Left cardiac atrium (tissue), 4 donors: ENCODE measurements around the gene CPEB4. TPM values are rescaled to one million over a fixed set of nuclear protein-coding genes. Genes with fewer than 3 reads are reported as not detected.

Source experiments
- ATAC-seq, 2 donors: fragments of 200-7000 bp; cut with Tn5 transposase; one replicate each; pipeline ENCODE4 v1.9.1; 2020; ENCODE audit warnings: mild to moderate bottlenecking in 2 of 2, moderate library complexity in 2 of 2
- DNase-seq: peaks from one replicate; pipeline ENCODE4 v3.0.0-alpha.2; 2020
- intact Hi-C, 2 donors: fragments of 100-400 bp; cut with DNase I; formaldehyde crosslinking; loops; one replicate each; pipeline versions ENCODE4 v1.14.1 to v1.15.1; 2022 to 2023
- total RNA-seq, 2 donors: library from RNA; stranded (reverse); fragmentation: NEBNext Ultra II Directional; extraction: Animal tissue kit (Norgen Biotek cat#: 25700); gene quantifications; one replicate each; pipeline ENCODE4 v1.2.1, GENCODE V29; 2021
- donor health status: DM: no; HTN: yes; CAD: no.
- donor health status: DM: no; HTN: yes; CAD: no; lungs with severe emphysema.
- donor health status: DM: yes; HTN: yes; CAD: no.
- donor health status: Dilated cardiomyopathy.

Gene CPEB4
- total RNA-seq, 2 donors from 2014 or later = 73.8 to 178 TPM

DNA sequence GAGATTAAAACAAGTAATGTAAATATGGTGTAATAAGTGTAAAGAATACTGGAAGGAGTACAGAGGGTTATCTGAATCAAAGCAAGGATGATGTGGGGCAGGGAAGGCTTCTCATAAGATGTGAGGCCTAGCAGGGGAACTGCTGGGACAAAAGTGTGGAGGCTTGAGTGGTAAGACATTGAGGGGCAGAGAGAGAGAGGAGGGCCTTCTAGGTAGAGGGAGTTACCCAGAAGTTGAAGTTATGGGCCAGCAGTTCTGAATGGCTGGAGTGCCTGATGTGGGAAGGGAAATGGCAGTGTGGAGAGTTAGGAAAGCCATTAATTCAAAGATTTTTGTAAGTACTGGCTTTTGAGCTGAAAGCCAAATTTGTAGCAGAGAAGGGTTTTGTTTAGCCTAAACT lies 36.8 kb downstream of the CPEB4 start:
- ATAC-seq (no peak), DNase-seq (no peak)
- intact Hi-C loops = no loop called here

DNA sequence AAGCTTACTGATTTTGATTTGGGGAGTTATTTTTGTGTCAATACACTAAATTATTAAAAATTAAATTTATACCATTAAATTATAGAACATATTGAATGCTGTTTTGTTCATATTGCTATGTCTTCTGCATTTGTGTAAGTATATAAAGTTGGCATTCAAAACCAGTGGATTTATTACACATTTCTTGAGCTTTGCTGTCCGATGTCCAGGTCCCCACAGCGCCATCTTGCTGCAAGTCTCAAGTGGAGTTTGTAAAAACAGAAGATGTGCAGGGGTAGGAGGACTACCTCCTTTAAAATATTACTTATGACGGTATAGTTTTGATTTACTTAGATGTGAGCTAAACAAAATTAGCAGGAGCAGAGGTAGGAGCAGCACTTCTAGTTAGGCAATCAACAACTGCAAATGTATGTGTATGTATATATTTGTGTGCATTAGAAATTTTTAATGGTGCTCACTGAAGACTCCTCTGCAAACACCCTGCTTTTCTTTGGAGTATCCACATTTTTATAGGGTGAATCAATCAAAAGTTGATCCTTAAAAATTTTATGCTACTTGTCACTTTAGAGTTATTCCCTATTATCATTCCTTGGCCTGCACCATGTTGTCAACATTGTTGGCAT lies 37.4 kb downstream of the CPEB4 start:
- peak; percentile 31 for DNase-seq
- no peak for ATAC-seq
- intact Hi-C loops = no loop called here

DNA sequence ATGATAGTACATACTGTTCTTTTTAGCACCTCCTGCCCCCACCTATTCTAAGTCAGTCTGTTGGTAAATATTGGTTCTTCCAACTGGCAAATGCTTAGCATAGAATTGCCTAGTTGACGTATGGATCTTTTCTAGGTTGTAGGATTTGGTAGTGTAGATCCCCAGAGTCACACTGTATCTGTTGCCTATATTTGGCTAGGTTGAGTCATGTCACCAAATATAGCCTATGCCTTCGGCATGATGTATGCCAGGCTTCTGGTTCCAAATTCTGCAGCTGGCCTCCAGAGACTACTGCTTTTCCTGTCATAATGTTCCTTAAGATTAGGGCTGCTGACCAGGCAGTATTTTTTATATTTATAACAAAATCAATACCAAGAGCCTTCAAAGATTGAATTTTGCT lies 38.2 kb downstream of the CPEB4 start:
- intact Hi-C loops = no loop called here
- no peak for DNase-seq
- ATAC-seq = peak; percentile 80 to 87

DNA sequence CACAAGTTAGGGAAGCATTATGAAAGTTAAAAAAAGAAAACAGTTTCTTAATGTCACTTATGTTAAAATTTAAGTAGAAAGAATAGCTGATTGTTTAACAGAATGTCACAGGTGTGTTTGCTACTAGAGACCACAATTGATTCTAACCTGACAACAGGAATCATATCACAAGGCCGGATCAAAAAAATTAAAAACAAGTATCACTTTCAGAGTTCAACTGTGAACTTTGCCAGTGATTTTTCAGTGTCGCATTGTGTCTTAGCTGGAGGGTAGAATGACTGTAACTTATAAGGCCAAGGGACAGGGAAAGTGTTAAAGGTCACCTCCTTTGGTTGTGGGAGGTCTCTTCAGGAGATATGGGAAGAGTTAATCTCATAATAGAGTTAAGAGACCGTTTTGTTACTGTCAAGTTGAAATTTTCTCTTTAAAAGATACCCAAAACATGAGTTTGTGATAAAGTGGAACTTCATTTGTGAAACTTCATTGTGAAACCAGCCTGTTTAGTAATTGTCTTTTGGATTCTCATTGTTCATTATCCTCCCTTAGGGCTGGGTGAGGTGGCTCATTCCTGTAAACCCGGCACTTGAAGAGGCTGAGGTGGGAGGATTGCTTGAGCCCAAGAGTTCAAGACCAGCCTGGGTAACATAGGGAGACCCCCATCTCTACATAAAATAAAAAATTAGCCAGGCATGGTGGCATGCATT lies 40.9 kb downstream of the CPEB4 start:
- DNase-seq (no peak), ATAC-seq (no peak)
- intact Hi-C loops = no loop called here

DNA sequence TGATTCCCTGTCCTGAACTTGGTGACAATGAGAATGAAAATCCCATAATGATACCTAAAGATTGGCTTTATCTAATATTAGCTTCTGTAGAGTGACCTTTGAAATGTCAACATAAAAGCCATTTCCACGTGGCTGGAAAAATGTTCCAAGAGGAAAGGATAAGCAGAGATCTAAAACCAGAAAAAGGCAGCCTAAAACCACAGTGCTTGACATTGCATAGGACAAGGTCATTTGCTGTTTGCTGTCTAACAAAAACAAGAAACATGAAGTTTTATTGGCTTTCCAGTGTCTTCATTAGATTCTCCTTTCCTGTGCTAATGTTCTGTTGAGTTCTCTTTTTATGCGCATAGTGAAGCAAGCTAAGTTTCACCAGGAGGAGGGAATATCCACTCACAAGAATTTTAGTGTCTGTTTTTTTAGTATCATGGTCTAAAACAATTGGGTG lies 44.6 kb downstream of the CPEB4 start:
- intact Hi-C loops = no loop called here
- DNase-seq (no peak), ATAC-seq (no peak)

DNA sequence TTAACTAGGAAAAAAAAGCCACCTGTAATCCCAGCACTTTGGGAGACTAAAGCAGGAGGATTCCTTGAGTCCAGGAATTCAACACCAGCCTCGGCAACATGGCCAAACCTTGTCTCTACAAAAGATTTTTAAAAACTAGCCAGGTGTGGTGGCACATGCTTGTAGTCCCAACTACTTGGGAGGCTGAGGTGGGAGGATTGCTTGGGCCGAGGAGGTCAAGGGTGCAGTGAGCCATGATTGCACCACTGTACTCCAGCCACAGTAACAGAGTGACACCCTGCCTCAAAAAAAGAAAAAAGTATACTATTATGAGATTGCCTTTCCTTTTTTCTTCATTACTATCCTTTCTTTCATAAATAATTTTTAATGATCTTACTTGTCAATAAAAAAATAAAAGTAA lies 45.8 kb downstream of the CPEB4 start:
- intact Hi-C loops = no loop called here
- ATAC-seq = no peak
- no peak for DNase-seq

DNA sequence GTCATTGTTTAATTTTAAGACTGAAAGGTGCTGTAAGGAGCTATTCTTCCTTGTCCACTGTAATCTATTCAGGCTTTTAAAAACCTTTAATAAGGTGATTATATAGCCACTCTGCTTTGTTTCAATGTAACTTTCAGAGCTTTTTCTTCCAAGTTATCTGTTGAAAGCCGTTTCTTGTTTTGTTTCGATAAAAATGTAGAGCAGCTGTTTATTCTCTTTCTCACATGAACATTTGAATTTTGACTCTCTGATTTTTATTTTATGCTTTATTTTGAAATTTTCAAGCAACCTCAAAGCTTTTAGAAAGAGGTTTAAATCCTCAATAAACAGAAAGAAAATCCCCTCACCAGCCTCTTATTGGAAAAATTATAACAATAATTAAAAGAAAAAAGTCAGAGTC lies 47.2 kb downstream of the CPEB4 start:
- intact Hi-C loops = no loop called here

DNA sequence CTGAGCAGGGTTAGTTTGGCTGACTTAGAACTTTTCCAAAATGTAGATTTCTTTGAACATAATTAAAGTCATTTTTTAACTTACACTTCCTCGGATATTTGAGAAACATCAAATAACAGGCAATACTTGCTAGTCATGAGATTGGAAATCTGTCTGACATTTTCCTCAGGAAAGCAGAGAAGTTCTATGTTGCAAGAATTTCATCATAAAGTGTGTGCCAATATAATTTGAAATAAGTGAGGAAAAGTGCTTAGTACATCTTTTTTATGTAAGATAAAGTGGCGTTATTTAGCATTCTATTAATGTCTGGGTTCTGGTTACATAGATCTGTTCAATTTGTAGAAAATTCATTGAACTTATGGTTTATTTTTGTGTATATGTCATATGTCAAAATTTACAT lies 52.1 kb downstream of the CPEB4 start:
- DNase-seq (no peak), ATAC-seq (no peak)
- intact Hi-C loops = no loop called here

More for the DNA sequence above, 47.2 kb downstream of the CPEB4 start:
- DNase-seq (no peak), ATAC-seq (no peak)

DNA sequence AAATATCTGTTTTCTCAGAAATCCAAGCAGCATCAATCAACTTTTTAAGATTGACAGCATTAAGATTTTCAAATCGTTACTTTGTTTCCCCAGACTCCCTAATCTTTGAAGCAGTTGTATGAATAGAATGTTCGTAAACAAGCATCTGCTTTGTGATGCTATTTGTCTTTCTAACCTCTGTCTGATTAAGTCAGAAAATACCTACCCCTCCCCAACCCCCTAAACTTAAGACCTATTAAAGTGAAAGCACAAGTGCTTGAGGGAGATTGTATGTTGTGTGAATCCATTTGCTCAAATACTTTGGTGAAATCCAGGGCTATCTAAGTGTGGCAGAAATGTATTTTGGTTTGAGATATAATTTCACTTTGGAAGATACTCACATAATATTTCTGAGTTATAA lies 53.0 kb downstream of the CPEB4 start:
- ATAC-seq (no peak), DNase-seq (no peak)
- intact Hi-C loops = no loop called here

DNA sequence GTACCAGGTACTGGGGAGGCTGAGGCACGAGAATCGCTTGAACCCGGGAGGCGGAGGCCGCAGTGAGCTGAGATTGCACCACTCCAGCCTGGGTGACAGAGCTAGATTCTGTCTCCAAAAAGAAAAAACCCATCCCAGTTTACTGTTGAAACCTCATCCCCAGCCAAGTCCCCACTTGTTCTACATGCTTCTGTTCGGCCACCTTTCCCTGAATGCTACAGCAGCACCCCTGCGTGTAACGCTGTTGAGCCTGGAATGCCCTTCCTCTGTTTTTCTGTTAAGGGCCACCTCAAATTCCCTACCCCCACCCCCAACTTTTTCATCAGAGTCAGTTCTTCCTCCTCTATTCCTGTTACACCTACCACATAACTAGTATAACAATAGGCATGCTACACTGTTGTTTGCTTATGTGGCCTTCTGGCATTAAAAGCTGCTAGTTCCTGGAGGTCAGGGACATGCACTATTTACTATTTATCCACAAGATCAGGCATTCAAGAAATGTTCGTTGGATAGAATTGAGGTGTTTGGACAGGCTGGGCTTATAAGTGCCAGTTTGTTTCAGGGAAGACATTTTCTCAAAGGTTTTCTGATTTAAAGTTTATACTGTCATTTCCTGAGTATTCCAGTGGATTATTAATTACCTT lies 53.7 kb downstream of the CPEB4 start:
- no peak for DNase-seq
- ATAC-seq = no peak
- intact Hi-C loops = no loop called here

DNA sequence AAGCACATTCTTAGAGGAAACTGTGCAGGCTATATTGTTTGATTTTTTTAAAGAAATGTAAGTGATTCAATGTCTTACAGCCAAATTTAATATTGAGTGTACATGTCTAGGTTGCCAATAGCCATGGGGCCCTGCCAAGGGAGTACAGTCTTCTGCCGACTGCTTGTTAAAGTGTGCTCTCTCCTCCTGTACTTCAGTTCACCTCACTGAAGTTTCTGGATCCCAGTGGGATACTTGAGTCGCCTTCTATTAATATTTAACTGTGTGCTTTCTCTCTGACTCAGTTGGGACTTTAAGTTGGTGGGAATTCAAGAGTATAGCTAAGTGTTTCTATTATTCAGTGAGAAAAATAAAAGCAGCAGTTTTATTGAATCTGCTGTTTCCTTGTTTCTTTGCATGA lies 56.4 kb downstream of the CPEB4 start:
- ATAC-seq = peak in 1 of 2 donors; percentile 17
- no peak for DNase-seq
- intact Hi-C loops = no loop called here

DNA sequence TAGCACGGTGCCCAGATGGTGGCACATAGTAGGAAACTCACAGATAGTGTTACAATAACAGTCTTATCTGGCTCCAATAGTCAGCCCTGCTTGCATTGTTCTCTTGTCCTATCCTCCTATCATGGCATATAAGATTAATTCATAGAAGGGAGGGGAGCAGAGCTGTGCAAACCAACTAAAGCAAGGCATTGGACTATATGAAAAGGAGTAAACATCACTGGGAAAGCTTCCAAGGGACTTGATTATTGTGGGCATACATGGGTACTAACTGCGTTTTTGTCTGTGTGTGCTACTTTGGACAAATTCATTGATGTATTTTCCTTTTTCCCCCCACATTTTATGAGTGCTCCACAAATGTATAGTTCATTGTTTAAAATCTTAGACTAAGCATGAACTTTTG lies 57.0 kb downstream of the CPEB4 start:
- ATAC-seq (no peak), DNase-seq (no peak)
- intact Hi-C loops = no loop called here

DNA sequence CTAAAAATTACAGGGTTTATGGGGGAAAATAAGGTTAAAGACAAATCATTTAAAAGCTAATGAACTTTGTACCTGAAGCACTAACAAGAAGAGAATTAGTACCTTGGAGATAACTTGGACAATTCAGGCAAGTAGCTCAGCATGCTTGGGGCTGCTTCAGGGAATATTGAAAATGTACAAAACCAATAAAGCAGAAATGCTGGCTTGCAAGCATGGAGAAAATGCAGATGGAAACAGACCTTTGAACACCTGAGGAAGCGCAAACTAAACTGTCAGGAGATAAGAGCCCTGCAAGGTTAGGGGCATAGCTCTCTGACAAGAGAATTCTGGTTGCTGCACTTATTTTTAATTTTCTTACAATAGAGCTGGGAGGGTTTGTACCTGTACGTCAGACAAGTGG lies 58.2 kb downstream of the CPEB4 start:
- intact Hi-C loops = no loop called here
- DNase-seq = no peak
- ATAC-seq = no peak

DNA sequence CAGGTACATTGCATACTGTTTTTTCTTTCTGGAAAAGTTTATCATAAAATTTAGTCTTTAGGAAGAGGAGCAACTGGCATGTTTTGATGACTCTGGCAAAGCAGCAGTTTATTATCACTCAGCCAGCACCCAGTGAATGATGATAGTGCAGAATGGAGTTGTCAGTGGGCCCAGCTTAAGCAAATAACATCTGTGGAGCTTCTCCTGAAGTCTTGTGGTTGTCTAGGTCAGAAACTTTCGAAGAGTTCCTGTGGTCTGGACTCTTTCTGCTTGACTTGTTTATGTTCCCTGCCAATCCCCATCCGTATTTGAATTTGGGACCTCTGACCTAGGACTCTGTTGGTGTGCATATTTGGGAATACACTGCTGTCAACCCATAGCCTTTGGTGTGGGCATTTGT lies 62.7 kb downstream of the CPEB4 start:
- DNase-seq (no peak), ATAC-seq (peak in 1 of 2 donors; percentile 77)
- intact Hi-C loops = loop anchor here in 1 of 2 donors (10.0 kb wide), 1 partner anchor 56 kb away; no protein-coding TSS in a partner anchor

DNA sequence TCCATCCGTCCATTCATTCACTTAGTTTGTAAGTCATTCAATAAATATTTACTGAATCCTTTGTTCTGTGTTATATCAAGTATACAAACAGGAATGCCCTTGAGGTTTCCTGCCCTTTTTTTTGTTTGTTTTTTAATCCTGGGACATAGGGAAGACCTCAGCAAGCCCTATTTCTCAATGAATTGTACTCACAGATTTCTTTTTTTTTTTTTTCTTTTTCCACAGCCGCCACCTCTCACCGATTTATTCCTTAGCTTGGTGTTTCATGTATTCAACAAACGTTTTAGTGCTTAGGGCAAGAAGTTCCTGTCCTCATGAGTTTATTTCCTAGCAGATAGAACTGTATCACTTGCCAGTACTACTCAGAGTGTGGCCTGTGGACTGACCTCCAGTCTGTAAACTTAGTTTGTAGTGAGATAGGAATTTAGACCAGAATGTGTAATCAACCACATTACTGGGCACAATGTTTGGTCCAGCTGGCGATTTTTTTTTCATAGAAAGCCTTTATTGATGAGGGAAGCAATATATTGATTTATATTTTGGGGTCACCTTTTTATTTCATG lies 65.5 kb downstream of the CPEB4 start:
- intact Hi-C loops = loop anchor here in 1 of 2 donors (10.0 kb wide), 1 partner anchor 59 kb away; no protein-coding TSS in a partner anchor
- ATAC-seq (peak in 1 of 2 donors; percentile 35), DNase-seq (no peak)

DNA sequence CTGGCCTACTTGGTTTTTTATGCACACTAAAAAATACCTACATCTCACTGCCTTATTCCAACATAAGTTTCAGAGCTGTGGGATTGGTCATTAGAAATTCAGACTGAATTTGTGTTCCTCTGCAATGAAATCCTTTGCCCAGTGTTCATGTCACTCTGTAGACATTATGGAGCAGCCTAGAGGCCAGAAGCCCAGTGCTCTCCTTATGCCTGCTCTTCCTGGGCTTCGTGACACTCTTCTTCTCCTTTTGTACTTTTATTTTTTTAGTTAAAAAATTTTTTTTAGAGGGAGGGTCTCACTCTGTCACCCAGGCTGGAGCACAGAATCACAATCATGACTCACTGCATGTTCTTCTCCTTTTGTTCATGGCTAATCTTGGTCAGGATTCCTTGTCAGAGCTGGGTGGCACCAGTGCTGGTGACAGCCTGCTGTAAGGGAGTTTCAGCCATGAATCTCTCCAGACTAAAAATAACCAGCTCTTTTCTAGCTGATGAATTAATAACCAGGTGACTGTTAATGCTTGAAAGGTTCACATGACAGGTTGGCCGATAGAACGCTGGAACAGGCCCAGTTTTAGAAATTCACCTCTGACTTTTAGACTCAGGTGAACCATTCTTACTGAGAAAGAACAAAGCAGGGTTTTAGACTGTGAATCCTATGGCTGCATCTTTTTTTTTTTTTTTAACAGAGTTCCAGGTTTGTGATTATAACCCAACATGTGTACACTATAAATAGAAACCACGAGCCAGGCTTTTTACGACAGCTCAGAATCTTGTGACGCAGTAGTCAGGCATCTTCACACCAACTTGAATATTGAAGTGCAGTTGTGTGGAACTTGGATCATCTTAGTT lies 66.7 kb downstream of the CPEB4 start:
- intact Hi-C loops = loop anchor here in 1 of 2 donors (10.0 kb wide), 1 partner anchor 60 kb away; no protein-coding TSS in a partner anchor
- DNase-seq (no peak), ATAC-seq (peak; percentile 55 to 89)

DNA sequence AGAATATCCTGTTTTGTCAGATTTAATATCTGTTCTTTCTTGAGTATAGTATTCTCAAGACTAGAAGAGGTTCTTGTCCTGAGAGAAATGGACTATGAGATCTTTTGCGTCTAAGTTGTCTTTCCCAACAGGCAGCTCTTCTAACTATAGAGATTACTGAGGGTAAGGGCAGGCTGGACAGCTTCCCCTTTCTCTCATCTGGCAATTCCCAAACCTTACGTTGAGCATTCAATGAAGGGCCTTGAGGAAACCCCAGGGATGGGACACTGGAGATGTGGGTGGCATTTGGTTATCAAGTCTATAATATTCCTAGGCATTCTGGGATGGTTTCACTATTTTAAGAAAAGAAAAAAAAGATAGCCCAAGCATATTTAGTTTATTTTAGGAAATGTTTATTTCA lies 72.8 kb downstream of the CPEB4 start:
- ATAC-seq = no peak
- intact Hi-C loops = no loop called here
- DNase-seq = no peak

DNA sequence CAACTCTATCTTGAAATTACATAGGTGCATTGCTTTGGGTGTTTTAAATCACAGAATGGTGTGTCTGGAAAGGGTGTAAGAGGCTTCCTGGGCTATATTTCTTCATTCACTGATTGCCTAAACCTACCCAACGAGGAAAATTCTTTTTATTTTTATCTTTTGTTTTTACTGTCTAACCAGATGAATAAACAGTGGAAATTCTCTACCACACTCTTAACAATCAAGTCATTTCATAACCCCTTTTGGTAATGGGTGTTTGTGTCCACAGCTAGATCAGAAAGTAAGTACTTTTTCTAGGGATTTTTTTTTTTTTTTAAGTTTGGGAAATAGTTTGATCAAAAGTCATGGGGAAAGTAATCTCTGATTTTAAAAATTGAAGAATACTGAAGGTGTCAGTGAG lies 73.3 kb downstream of the CPEB4 start:
- DNase-seq (no peak), ATAC-seq (no peak)
- intact Hi-C loops = no loop called here

DNA sequence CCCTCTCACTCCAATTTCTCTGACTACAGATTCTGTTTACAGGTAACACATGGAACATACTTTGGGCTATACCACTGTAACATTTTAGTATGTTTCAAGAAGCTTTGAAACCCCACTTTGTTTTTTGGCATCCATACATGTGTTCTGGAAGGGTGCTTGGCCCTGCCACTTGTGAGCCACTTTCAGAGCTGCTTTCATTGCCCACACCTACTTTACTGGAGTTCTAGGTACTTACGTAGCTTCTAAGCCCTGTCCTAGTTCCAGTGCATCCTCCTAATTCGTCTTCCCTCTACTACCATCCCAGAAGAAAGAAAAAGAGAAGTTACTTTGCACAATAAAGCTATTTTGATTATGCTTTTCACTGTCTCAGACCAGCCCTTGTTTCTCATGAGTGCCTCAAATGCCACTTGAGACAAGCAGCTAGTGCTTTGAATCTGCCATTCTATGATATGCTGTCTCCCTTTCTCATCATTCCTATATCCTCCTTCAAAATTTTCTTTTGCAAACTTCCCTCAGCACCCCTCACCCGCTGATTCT lies 74.4 kb downstream of the CPEB4 start:
- ATAC-seq = peak in 1 of 2 donors; percentile 43
- DNase-seq = no peak
- intact Hi-C loops = no loop called here
